Activated CD8-positive, alpha-beta memory T cell treated with anti-CD3 and anti-CD28 coated beads, Interleukin-2, amount 50 U/mL, for 24 hours (primary cell): Measurements from ENCODE around the gene STAM2.

Experiments used
- DNase-seq: peaks from one replicate; pipeline ENCODE4 v3.0.0-alpha.2; 2020; ENCODE audit errors: extremely low read depth

STAM2 gene

DNA sequence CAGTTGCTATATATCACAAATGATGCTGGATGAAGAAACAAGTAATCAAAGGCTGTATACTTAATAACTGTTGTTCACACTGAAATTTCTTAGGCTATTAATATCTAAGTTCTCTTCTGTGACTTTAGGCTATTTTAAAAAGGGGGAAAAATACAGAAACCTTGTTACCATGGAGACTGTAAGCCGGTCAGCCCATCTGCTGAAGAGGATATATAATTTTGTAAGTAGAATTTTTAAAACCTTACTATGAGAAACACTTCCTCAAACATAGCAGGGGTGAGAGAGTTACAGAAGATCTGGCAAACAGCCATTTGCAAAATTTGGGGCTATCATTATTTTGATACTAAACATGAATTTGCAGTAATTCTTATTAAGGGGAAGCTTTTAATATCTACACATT is 104.5 kb downstream of the STAM2 start:
- DNase-seq: no peak

DNA sequence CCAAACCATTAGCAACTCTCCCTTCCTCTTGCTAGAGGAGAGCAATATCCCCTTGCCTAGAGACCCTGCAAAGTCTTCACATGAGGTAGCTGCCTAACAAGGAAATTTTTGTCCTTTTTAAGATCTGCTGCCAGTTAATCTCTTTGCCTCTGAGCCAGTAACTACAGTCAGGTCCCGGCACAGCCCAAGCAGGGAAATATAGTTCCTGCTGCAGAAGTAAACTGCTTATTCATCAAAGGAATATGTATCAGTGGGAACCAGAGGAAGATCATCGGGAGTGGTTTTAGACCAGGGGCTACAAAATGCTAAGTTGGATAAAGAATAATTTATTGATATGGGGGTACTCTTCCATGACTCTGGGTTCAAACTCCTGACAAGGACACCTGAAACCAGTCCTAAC is 107.3 kb downstream of the STAM2 start:
- DNase-seq: no peak

DNA sequence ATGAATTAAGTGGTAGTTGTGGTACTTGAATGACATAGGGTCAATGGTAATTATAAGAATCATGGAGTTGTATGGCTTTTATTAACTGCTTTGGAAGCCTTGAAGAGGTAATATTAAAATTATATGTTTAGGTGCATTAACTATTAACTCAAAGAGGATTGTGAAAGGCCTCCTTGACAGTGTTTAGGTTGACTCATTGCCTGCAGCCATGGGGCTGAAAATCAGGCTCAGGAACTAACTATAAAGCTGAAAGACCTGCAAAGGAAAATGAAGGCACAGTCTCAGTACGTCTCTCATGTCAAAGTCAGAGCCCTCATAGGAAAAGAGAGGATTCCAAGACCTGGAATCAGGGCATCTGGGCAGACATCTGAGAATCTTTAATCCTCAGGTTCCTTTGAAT is 107.7 kb downstream of the STAM2 start:
- no peak for DNase-seq
